Measurements from ENCODE around the gene PTGDS. TPM values are rescaled to one million over a fixed set of nuclear protein-coding genes. Genes with fewer than 3 reads are reported as not detected.

PTGDS gene
- total RNA-seq, 1 donor from 2014 or later: 3.8 TPM

- DNase-seq (ENCODE audit: low read depth): no peak
- Histone ChIP-seq H3K36me3 (ENCODE audit: control insufficient read depth, insufficient read depth, low read length) (peaks cover 1% of the 10 kb centered on the region), H3K27me3 (ENCODE audit: control insufficient read depth, insufficient read depth, low read length) (no peaks in the 10 kb centered on the region), H3K4me3 (ENCODE audit: low read depth, low read length) (no peak overlapping the region)
- TF ChIP-seq, protein P1, sequence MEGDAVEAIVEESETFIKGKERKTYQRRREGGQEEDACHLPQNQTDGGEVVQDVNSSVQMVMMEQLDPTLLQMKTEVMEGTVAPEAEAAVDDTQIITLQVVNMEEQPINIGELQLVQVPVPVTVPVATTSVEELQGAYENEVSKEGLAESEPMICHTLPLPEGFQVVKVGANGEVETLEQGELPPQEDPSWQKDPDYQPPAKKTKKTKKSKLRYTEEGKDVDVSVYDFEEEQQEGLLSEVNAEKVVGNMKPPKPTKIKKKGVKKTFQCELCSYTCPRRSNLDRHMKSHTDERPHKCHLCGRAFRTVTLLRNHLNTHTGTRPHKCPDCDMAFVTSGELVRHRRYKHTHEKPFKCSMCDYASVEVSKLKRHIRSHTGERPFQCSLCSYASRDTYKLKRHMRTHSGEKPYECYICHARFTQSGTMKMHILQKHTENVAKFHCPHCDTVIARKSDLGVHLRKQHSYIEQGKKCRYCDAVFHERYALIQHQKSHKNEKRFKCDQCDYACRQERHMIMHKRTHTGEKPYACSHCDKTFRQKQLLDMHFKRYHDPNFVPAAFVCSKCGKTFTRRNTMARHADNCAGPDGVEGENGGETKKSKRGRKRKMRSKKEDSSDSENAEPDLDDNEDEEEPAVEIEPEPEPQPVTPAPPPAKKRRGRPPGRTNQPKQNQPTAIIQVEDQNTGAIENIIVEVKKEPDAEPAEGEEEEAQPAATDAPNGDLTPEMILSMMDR (IDR thresholded peaks at IDR 0.05; ENCODE audit: insufficient read depth, low read length, poor library complexity, severe bottlenecking): no peak
These were observed 40.6 kb upstream of the PTGDS start for GRCh38 chr9:136936645-136937170.

DNA sequence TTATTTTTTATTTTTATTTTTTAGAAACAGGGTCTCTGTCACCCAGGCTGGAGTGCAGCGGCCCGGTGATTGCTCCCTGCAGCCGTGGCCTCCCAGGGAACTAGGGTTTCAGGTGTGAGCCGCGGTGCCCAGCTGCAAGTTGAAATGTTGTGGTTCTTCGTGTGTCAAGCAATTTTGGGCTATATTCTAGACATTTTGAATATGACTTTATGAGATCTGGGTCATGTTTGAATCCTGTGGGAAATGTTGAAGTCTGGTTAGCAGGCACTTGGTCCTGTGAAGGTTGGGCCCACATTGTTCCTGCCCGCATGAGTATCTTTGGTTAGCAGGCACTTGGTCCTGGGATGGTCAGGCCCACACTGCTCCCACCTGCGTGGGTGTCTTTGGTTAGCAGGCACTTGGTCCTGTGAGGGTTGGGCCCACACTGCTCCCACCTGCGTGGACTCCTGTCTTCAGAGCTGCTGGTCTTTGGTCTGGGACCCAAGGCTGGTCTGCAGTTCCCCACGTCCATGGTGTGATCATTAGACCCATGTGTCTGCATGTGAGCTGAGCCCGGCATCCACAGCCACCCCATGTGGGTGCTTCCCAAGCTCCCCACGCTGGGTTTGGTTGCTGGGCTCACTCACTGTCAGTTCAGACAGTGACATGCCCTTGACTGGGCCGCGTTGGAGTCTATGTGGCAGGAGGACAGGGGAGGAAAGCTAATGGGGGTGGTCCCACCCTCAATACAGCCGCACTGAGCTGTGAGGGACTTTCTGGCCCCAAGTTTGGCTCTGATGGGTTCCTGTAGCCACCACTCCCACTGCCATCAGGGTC, 39.9 kb upstream of the PTGDS start:
- TF ChIP-seq, protein P1 (IDR thresholded peaks at IDR 0.05; ENCODE audit: insufficient read depth, low read length, poor library complexity, severe bottlenecking): no peak
- peaks cover 1% of the 10 kb centered on the region for H3K36me3 ChIP-seq (ENCODE audit: control insufficient read depth, insufficient read depth, low read length)
- no peaks in the 10 kb centered on the region for H3K27me3 ChIP-seq (ENCODE audit: control insufficient read depth, insufficient read depth, low read length)
- DNase-seq (ENCODE audit: low read depth): no peak
- no peak overlapping the region for H3K4me3 ChIP-seq (ENCODE audit: low read depth, low read length)

- no peak for DNase-seq (ENCODE audit: low read depth)
- H3K36me3 ChIP-seq (ENCODE audit: control insufficient read depth, insufficient read depth, low read length): peaks cover 1% of the 10 kb centered on the region
- no peaks in the 10 kb centered on the region for H3K27me3 ChIP-seq (ENCODE audit: control insufficient read depth, insufficient read depth, low read length)
- TF ChIP-seq, protein P1 (IDR thresholded peaks at IDR 0.05; ENCODE audit: insufficient read depth, low read length, poor library complexity, severe bottlenecking): no peak
- no peak overlapping the region for H3K4me3 ChIP-seq (ENCODE audit: low read depth, low read length)
These were observed 37.8 kb upstream of the PTGDS start for GRCh38 chr9:136939431-136939995.

DNA sequence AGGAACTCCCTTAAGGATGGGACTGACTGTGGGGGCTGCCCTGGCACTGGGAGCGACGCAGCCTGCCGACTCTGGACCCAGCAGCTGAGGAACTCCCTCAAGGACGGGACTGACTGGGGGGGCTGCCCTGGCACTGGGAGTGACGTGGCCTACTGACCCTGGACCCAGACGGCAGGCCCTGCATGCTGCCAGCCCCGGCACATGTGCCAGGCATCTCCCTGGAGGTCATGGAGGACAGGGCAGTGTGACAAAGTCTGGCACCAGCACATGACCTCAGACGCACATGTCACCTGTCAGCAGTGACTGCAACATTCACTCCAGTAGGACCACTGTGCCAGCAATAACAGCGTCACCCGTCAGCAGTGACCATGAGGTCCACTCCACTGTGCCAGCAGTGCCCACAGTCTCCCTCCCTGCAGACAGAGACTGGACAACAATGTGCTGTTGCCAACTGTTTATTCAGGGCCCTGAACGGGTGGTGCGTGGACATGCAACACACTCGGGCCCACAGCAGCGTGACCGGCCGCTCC, 37.2 kb upstream of the PTGDS start:
- peaks cover 1% of the 10 kb centered on the region for H3K36me3 ChIP-seq (ENCODE audit: control insufficient read depth, insufficient read depth, low read length)
- H3K27me3 ChIP-seq (ENCODE audit: control insufficient read depth, insufficient read depth, low read length): no peaks in the 10 kb centered on the region
- H3K4me3 ChIP-seq (ENCODE audit: low read depth, low read length): no peak overlapping the region
- TF ChIP-seq, protein P1 (IDR thresholded peaks at IDR 0.05; ENCODE audit: insufficient read depth, low read length, poor library complexity, severe bottlenecking): no peak
- no peak for DNase-seq (ENCODE audit: low read depth)

- DNase-seq (ENCODE audit: low read depth): no peak
- H3K36me3 ChIP-seq (ENCODE audit: control insufficient read depth, insufficient read depth, low read length): peaks cover 1% of the 10 kb centered on the region
- no peaks in the 10 kb centered on the region for H3K27me3 ChIP-seq (ENCODE audit: control insufficient read depth, insufficient read depth, low read length)
- no peak overlapping the region for H3K4me3 ChIP-seq (ENCODE audit: low read depth, low read length)
- TF ChIP-seq, protein P1 (IDR thresholded peaks at IDR 0.05; ENCODE audit: insufficient read depth, low read length, poor library complexity, severe bottlenecking): no peak
These were observed 36.6 kb upstream of the PTGDS start for GRCh38 chr9:136940526-136941230.
